HG02588 (cell line): ENCODE data around the gene TMEM184C.

Source experiments
- ATAC-seq: cut with Tn5 transposase; IDR thresholded peaks from one replicate; pipeline ENCODE4 v1.9.1; 2021; ENCODE audit warnings: mild to moderate bottlenecking, moderate library complexity; ENCODE audit not compliant: unreplicated experiment

TMEM184C gene

DNA sequence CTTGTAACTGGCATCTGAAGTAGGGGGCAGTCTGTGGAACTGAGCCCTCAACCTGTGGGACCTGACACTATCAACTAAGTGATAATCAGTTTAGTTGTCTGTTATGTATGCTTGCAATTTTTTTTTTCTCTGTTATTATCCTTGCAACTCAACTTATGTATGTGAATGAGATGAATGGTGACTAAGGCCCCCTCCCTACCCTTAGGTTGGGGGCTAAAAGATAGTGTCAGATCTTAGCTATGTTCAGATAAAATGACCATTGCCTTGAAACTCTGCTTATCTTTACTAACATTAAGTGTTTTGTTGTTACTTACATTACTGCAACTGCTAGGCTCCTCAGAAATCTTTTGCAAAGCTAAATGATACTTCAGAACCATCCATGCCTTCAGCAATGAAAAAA lies 31.5 kb downstream of the TMEM184C start:
- ATAC-seq = no peak

DNA sequence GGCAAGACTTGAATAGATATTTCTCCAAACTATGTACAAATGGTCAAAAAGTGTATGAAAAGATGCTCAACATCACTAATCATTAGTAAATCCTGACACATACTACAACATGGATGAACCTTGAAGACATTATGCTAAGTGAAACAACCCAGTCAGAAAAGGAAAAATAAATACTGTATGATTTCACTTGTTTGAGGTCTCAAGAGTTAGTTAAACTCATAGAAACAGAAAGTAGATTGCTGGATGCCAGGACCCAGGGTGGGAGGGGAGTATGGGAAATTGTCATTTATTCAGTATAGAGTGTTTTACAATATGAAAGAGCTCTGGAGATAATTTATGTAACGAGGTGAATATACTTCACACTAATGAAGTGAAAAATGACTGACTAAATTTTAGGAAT lies 34.4 kb downstream of the TMEM184C start:
- ATAC-seq = no peak

DNA sequence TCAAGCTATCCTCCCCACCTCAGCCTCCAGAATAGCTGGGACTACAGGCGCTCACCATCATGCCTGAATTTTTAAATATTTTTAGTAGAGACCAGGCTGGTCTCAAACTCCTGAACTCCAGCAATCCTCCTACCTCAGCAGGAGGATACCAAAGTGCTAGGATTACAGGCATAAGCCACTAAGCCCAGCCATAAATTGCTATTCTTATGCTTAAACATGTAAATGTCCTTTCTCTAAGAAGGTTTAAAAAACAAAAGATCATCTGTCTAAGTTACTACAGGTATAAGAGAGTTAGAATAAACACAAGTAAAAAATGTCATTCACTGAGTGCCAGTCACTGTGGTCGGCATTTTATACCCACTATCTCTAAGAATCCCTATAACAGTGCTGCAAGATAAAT lies 38.4 kb downstream of the TMEM184C start:
- ATAC-seq = no peak

DNA sequence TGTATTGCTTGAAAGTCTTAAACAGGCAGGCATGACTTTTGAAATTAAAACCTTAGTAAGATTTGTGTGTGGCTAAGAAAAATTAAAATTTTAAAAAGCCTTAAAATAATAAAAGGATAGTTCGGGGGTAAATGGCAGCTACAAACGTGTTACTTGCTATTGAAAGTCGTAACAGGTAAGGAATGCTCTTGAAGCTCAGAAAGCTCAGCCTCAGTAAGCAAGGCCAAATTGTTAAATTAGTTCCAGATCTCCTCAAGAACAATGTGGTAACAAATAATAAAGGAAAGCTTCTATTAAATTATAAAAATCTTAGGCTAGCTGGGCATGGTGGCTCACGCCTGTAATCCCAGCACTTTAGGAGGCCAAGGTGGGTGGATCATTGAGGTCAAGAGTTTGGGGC lies 41.3 kb downstream of the TMEM184C start:
- ATAC-seq = no peak

DNA sequence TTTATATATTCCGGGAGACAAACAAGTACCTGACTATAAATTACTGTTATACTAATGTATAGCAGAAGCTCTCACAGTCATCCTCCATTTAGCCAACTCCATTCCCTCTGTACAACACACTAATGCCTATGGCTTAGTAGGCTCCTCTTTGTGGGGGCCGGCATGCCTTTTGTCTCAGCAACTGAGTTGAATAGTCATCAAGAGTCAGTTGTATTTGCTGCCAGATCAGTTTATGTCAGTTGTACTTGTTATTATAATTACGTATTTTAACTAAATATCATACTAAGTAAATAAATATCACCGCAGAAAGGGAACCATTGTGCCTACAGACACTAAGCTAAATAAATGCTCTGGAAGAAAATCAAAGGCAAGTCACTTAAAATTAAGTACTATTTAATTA lies 56.9 kb downstream of the TMEM184C start:
- no peak for ATAC-seq

DNA sequence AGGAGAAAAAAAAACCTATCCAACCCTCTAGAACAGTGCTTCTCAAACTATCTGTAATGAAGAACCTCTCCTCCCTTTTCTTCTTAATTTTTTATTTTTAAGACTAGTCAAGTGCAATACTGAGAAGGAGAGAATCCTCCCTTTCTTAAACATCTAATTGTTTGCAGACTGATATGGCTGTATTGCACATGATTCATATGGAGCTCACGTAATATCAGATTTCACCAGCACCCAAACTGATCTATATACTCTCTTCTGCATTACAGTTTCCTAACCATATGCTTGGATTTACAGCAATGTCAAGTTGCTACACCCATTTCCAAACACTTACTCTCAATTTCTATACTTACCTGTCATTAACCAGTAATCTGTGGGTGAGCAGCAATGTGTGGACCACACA lies 57.3 kb downstream of the TMEM184C start:
- no peak for ATAC-seq

DNA sequence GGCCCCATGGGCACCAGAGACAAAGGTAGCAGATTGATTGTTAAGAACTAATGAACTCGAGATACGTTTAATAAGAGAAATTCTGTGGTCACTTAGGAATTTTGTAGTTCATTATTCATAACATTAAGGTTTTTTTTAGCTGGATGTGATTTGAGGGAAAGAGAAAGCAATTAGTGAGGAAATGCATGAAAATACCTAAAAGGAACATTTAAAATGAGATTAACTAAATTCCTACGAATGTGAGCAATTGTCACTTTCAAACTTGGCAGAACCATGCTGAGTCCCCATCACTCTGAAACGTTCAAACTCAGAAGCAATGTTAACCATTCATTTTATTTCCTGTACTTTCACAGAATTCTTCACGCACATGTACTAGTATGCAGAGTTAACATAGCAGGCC lies 60.9 kb downstream of the TMEM184C start:
- ATAC-seq = no peak

DNA sequence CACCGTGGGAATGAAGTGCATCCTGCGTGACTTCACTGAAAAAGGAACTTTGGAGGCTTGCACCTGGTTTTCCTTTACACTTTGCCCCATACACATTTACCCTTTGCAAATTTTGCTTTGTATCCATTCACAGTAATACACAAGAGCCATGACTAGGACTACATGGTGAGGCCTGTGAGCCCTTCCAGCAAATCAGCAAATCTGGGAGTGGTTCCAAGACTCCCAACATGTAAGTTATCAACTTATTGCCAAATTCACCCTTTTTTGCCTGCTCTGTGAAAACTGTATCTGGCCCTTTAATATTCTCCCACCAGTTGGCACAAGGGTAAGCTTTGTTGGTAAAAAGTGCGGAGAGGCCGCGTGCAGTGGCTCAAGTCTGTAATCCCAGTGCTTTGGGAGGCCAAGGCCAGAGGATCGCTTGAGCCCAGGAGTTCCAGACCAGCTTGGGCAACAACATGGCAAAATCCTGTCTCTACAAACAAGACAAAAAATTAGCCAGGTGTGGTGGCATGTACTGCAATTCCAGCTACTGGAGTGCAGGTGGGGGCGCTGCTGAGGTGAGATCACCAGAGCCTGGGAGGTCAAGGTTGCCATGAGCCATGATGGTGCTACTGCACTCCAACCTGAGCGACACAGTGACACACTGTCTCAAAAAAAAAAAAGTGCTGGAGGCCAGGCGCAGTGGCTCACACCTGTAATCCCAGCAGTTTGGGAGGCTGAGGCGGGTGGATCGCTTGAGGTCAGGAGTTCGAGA lies 61.8 kb downstream of the TMEM184C start:
- no peak for ATAC-seq

DNA sequence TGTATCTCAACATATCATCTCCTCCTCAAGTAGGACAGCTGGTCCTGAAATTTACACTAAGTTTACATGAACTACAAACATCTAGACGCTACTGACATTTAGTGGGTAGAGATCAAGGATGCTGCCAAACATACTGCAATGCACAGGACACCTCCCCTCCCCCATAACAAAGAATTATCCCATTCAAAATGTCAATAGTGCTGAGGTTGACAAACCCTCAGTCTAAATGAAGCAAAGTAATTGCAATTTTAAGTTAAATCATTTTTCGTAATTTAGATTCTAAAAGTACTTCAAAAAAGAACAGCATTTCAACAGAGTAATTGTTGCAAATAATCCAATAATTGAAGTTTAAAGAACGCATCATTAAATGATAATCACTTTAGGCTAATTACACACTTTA lies 65.6 kb downstream of the TMEM184C start:
- ATAC-seq = no peak

DNA sequence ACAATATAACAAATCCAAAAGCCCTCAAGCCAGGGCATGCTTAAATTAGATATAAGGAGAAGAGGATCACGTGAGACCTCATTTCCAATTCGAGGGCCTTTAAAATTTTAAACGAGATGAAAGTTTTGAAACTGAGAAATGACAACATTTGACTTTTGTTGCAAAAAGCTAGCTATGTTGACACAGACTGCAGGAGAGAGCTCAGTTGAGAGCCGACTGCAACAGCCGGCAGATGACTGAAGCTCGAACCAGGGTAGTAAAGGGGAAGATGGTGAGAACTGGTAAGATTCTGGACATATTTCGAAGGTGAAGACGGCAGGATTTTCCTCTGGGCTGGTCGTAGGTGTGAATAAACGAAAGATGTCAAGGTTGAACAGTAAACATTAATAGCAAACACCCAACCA lies 66.0 kb downstream of the TMEM184C start:
- ATAC-seq = no peak

DNA sequence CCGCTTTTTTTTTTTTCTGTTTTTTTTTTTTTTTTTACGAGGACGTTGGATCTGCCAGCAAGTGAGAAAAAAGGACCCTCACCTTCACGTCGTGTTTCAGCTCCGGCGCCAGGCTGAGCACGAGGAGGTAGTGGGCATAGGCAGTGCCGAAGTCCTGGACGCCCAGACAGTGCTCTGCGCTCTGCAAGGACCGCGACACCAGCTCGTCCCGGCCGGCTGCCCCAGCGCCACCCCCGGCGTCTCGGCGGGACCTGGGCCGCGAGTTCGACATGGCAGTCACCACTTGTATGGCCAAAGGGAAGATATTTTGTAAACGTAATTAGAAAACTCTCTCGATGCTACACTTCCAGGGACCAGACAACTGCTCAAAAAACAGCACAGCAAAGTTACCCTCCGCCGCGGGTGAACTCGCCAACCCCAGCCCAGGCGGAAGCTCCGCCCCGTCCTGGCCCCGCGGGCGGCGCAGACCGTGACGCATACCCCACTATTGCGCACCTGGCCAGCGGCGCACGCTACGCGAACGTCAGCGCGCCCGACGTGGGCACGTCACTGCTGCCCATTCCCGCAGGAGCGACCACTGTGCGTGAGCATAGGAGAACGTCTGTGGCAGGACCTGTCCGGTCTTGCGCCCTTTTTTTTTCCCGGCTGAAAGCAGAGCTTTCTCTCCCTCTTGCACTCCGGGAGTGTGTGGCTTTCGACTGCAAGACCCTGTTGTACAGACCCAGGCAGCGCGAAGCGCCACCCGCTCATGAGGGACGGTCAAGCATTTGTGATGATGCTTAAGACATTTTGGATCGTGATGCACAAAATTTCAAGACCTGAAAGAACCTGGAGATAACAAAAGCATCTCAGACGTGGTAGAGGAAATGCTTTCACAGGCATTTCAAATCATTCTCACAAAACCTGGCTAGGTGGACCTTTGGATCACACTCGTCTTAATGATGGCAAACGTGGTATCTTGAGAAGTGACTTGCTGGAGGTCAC lies 66.8 kb downstream of the TMEM184C start, which contains the start of gene PRMT9:
TSS of gene PRMT9 (minus strand) at position 447 of the 984 bp plus-strand sequence. CDS start at position 271, 176 bp downstream.
- ATAC-seq = peak; percentile 99

DNA sequence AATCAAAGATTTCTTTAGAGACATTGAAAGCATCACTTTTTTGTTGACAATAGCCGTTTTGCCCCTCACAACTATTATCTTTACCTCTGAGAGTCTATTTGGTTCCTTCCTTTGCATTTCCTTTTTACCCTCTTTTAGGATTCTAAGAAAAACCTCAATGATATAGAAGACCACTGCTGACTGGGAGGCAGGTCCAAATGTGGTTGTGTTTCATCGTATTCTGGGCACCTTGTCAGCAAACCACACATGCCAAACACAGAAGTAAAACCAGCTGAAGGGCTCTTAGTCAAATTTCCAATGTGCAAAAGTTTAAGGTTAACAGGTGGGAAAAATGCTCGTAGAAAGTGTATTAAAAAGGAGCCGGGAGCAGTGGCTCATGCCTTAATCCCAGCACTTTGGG lies 71.9 kb downstream of the TMEM184C start:
- ATAC-seq = no peak

DNA sequence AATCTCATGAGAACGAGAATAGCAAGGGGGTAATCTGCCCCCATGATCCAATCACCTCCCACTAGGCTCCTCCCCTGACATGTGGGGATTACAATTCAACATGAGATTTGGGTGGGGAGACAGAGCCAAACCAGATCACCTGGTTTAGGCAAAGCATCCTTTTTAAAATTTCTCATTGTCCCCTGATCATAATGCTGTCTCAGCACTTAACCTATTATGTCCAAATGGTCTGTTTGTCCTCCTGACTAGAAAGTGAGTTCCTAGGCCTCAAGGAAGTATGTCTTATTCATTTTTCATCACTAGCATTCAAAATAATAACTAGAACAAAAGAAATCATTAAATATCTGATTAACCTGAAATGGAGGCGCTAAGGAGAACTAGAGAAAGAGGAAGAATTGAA lies 74.6 kb downstream of the TMEM184C start:
- no peak for ATAC-seq

DNA sequence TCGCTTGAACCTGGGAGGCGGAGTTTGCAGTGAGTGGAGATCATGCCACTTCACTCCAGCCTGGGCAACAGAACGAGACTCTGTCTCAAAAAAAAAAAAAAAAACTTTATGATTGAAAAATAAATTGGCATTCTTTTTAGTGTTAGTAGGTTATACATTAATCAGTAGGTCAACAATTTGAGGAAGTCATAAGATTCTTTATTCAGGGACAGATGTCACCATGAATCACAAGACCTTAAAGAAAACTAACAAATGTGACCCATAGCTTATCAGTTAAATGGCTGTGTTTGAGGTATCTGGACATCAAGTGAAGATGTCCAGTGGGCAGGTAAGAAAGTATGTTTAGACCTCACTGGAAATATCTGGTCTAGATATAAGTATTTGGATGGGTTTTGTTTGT lies 76.0 kb downstream of the TMEM184C start:
- ATAC-seq = no peak

DNA sequence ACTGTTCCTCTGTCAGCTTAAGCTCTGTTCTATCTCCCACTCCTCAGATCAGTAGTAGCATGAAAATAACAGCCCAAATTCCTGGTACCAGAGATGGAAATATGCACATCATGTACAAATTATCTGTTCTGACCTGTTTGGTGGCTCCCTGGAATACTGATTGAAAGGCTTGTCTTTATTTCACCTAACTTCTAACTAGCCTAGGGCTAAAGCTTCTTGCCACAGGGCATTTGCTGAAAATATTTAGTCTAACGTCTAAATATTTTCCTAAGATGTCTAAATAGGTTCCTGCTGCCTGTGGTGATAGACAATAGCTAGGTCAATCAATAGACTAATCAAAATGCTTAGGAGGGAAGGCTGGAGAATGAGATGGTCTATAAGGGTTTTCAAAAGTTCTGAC lies 79.7 kb downstream of the TMEM184C start:
- no peak for ATAC-seq

DNA sequence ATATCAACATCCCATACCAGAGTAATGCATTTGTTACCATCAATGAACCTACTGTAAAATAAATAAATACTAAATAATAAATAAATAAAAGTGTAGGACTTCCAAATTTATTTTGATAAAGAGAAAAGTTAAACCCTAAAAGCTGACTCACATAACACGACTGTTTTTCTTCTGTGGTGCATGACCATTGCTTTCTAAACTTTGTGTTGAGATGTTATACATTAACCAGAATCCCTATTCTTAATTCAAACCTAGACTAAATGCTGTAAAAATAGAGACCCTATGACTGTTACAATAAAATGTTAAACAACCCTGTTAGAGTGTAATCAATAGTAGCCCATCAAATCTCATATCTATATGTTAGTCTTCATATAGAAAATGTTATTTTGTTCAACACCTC lies 87.6 kb downstream of the TMEM184C start:
- ATAC-seq = no peak

DNA sequence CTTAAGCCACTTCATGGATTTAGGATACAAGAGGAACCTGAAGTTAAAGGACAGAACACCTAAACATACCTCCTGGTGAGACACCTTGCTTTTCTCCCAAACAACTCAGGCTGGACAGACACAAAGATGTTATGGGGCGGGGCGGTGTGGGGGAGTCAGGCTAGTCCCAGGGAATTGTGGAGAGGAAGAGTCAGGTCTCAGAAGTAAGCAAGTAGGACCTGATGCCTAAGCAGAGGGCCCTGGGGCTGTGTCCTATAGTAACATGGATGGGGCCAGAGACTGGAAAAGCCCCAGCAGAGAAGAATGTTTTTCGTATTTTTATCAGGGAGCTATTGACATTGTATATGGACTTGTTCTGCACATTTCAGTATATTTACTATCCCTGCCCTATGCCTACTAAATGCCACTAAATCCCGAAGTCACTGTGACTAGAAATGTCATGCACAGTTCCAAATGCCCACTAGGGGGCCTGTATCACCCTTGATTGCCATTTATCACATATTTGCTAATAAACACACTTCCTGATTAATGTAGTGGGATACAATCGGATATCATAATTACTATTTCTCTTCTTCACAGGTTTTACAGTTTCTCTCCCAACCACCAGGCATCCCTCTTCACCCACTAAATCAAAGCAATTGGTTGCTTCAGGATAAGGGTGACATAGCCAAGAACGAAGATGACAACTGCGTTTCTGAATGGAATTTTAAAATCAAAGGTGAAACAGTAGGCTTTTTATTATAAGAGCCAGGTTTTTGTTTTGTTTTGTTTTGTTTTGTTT lies 90.9 kb downstream of the TMEM184C start:
- ATAC-seq = no peak

DNA sequence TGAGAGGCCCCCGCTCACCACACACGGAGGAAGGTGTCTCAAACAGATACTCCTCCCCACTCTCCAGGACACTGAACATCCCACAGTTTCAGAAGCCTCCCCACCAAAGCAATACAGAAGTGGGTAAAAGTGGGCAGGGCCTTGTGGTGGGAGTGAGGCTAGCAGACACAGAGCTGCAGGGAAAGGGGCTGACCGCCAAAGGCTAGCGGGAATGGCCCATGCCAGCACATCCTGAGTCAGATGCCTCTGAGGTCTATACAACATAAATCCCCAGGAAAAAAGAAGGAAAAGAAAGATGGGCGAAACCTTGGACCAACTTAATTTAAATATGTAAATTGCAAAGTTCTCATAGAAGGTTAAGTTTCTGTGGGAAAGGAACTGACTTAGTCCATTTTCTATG lies 92.8 kb downstream of the TMEM184C start:
- ATAC-seq = no peak

DNA sequence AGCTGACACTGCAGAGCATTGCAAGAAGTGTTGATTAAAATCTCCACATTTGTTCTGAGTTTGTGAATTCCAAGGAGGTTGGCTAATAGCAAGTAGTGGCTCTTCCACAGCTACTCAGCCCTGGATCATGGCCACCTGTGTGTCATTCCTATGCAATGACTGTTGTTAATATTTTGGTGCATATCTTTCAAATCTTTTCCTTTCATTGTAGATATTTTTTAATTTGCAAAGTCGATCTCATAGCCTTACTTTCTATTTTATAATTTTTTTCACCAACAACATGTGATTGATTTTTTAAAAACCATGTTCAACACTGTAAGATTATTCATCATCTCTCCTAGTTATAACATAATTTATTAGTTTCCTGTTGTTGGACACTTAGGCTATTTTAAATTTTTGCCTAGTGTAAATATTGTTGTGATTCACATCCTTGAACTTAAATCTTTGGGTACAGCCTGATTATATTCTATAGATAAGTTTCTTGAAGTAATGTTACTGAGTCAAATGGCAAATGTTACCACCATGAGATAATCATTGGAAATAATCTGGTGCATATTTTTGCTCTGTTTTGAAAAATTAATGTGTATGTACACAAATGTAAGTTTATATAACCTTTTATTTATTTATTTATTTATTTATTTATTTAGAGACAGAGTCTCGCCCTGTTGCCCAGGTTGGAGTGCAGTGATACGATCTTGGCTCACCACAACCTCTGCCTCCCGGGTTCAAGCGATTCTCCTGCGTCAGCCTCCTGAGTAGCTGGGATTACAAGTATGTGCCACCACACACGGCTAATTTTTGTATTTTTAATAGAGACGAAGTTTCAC lies 97.6 kb downstream of the TMEM184C start:
- ATAC-seq = no peak

DNA sequence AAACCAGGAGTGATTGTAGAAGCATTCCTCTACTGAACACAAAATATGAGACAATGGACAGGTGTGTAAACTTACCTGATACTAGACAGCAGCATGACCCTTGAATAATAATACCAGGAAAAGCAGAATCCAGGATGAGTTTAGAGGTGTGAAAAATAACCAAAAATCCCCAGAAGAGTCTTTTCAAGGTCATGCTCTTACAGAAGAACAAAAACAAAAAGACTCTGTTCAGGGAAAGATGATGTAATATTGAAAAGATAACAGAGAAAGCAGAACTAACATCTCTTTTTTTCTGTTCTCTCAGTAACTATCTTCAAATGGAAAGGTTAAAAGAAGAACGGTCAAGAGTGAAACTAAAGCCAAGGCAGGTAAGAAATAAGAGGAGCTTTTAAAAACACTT lies 100.7 kb downstream of the TMEM184C start:
- ATAC-seq = peak; percentile 90
